Measurements from ENCODE around the gene TALDO1.

DNA sequence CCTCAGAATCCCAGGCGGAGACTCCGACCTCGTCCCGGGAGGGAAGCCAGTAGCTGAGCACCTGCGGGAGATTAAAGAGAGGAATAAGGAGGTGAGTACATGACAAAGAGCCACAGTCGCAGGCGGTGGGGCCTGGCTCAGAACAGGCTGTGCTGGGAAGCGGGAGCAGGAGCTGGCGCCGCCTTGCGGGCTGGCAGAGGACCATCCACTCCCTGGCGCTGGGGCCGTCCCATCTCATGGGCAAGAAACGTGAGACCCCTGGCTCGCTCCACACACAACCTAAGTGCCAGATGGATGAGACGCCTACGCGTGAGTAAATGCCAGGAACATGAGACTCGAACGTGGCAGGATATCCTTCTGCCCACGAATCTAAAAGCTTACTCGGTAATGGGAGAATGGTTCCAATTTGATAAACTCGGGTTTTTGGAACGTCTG, 36.3 kb downstream of the TALDO1 start:
- TF ChIP-seq, protein P1, sequence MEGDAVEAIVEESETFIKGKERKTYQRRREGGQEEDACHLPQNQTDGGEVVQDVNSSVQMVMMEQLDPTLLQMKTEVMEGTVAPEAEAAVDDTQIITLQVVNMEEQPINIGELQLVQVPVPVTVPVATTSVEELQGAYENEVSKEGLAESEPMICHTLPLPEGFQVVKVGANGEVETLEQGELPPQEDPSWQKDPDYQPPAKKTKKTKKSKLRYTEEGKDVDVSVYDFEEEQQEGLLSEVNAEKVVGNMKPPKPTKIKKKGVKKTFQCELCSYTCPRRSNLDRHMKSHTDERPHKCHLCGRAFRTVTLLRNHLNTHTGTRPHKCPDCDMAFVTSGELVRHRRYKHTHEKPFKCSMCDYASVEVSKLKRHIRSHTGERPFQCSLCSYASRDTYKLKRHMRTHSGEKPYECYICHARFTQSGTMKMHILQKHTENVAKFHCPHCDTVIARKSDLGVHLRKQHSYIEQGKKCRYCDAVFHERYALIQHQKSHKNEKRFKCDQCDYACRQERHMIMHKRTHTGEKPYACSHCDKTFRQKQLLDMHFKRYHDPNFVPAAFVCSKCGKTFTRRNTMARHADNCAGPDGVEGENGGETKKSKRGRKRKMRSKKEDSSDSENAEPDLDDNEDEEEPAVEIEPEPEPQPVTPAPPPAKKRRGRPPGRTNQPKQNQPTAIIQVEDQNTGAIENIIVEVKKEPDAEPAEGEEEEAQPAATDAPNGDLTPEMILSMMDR (conservative IDR thresholded peaks at IDR 0.05; ENCODE audit: low read depth, low read length): peak; percentile 89
- no peak for TF ChIP-seq EZH2 (IDR thresholded peaks at IDR 0.05; ENCODE audit: borderline replicate concordance, low read depth, low read length, poor library complexity, severe bottlenecking)
